ENCODE data around the gene SLC22A4. TPM values are rescaled to one million over a fixed set of nuclear protein-coding genes. Genes with fewer than 3 reads are reported as not detected.

SLC22A4 gene
- total and polyA plus RNA-seq, 2 donors (not counting 1 experiment from before 2014, with no cell fraction given): 0.18 TPM; not detected in 1

GRCh38 chr5:132325691-132326090, 31.5 kb downstream of the SLC22A4 start:
- H3K4me1 Mint-ChIP-seq: no peaks in the 10 kb centered on the region
- H3K27ac Mint-ChIP-seq: no peak overlapping the region
- no peak overlapping the region for H2AFZ ChIP-seq (ENCODE audit: insufficient read depth, low read depth, low read length, poor library complexity, severe bottlenecking)
- no peaks in the 10 kb centered on the region for H3K27me3 ChIP-seq (replicated peaks in 1 of 4; ENCODE audit: control extremely low read depth in 1 of 4, control insufficient read depth in 3 of 4, insufficient read depth in 4 of 4, low read length in 3 of 4)
- CTCF ChIA-PET: no interaction called here
- no peak overlapping the region for H3K4me3 ChIP-seq (ENCODE audit: control extremely low read depth in 1 of 5, extremely low read depth in 1 of 5, insufficient read depth in 1 of 5, low read depth in 2 of 5, low read length in 4 of 5)
- no peak overlapping the region for H3K27ac ChIP-seq (ENCODE audit: low read length in 2 of 2)
- ATAC-seq (ENCODE audit: low read depth) (no peak), DNase-seq (no peak)
- POLR2A ChIA-PET: no interaction called here
- H3K9me3 ChIP-seq (ENCODE audit: control extremely low read depth in 1 of 3, control insufficient read depth in 2 of 3, insufficient read depth in 1 of 3, low read length in 2 of 3): no peaks in the 10 kb centered on the region
- WGBS (ENCODE audit: insufficient coverage): 100% methylated on average over 1 of the region's 4 CpGs
- no peak for TF ChIP-seq CTCF (IDR thresholded peaks at IDR 0.05)
- intact Hi-C loops (cut with micrococcal nuclease): no loop called here
- H3K4me1 ChIP-seq (ENCODE audit: control insufficient read depth in 2 of 2, insufficient read depth in 2 of 2, low read length in 2 of 2): no peaks in the 10 kb centered on the region
- H4K20me1 ChIP-seq (ENCODE audit: control insufficient read depth, insufficient read depth, low read length, poor library complexity, severe bottlenecking): no peaks in the 10 kb centered on the region
- H3K4me3 Mint-ChIP-seq: no peak overlapping the region
- H3K36me3 ChIP-seq (replicated peaks in 1 of 2; ENCODE audit: control extremely low read depth in 1 of 2, control insufficient read depth in 1 of 2, extremely low read depth in 1 of 2, insufficient read depth in 2 of 2, low read length in 1 of 2): no peaks in the 10 kb centered on the region
- H3K9ac ChIP-seq (ENCODE audit: low read length): no peak overlapping the region
- H3K27me3 Mint-ChIP-seq: no peaks in the 10 kb centered on the region
- no peaks in the 10 kb centered on the region for H3K79me2 ChIP-seq (ENCODE audit: control insufficient read depth, insufficient read depth, low read length)
- H3K9me3 Mint-ChIP-seq (ENCODE audit: insufficient read depth): no peaks in the 10 kb centered on the region
- H3K4me2 ChIP-seq (replicated peaks; ENCODE audit: low read depth, low read length, poor library complexity, severe bottlenecking): no peak overlapping the region

- Histone ChIP-seq H3K79me2 (ENCODE audit: control insufficient read depth, insufficient read depth, low read length) (no peaks in the 10 kb centered on the region), H3K36me3 (replicated peaks in 1 of 2; ENCODE audit: control extremely low read depth in 1 of 2, control insufficient read depth in 1 of 2, extremely low read depth in 1 of 2, insufficient read depth in 2 of 2, low read length in 1 of 2) (no peaks in the 10 kb centered on the region), H3K9ac (ENCODE audit: low read length) (no peak overlapping the region), H3K27me3 (replicated peaks in 1 of 4; ENCODE audit: control extremely low read depth in 1 of 4, control insufficient read depth in 3 of 4, insufficient read depth in 4 of 4, low read length in 3 of 4) (no peaks in the 10 kb centered on the region), H3K4me3 (ENCODE audit: control extremely low read depth in 1 of 5, extremely low read depth in 1 of 5, insufficient read depth in 1 of 5, low read depth in 2 of 5, low read length in 4 of 5) (no peak overlapping the region), H2AFZ (ENCODE audit: insufficient read depth, low read depth, low read length, poor library complexity, severe bottlenecking) (no peak overlapping the region), H3K9me3 (ENCODE audit: control extremely low read depth in 1 of 3, control insufficient read depth in 2 of 3, insufficient read depth in 1 of 3, low read length in 2 of 3) (no peaks in the 10 kb centered on the region), H3K4me2 (replicated peaks; ENCODE audit: low read depth, low read length, poor library complexity, severe bottlenecking) (no peak overlapping the region), H3K4me1 (ENCODE audit: control insufficient read depth in 2 of 2, insufficient read depth in 2 of 2, low read length in 2 of 2) (no peaks in the 10 kb centered on the region), H4K20me1 (ENCODE audit: control insufficient read depth, insufficient read depth, low read length, poor library complexity, severe bottlenecking) (no peaks in the 10 kb centered on the region), H3K27ac (ENCODE audit: low read length in 2 of 2) (no peak overlapping the region)
- WGBS (ENCODE audit: insufficient coverage): no CpG with 5 or more reads among the region's 2 CpGs
- Mint-ChIP-seq H3K27ac (no peak overlapping the region), H3K27me3 (no peaks in the 10 kb centered on the region), H3K4me1 (no peaks in the 10 kb centered on the region), H3K9me3 (ENCODE audit: insufficient read depth) (no peaks in the 10 kb centered on the region), H3K4me3 (no peak overlapping the region)
- ChIA-PET CTCF (no interaction called here), POLR2A (no interaction called here)
- ATAC-seq (ENCODE audit: low read depth) (no peak), DNase-seq (no peak)
- intact Hi-C loops (cut with micrococcal nuclease): no loop called here
- TF ChIP-seq CTCF (IDR thresholded peaks at IDR 0.05) (no peak), EZH2 (IDR thresholded peaks at IDR 0.05; ENCODE audit: borderline replicate concordance, insufficient read depth, low read depth, low read length, poor library complexity, severe bottlenecking) (no peak)
Measured at GRCh38 chr5:132327252-132327955, 33.2 kb downstream of the SLC22A4 start.
